HG02763 (cell line): ENCODE data around the gene ANO7.

Source experiments
- ATAC-seq: cut with Tn5 transposase; IDR thresholded peaks from one replicate; pipeline ENCODE4 v1.9.1; 2021; ENCODE audit warnings: mild to moderate bottlenecking, moderate library complexity; ENCODE audit not compliant: unreplicated experiment

ANO7 gene

DNA sequence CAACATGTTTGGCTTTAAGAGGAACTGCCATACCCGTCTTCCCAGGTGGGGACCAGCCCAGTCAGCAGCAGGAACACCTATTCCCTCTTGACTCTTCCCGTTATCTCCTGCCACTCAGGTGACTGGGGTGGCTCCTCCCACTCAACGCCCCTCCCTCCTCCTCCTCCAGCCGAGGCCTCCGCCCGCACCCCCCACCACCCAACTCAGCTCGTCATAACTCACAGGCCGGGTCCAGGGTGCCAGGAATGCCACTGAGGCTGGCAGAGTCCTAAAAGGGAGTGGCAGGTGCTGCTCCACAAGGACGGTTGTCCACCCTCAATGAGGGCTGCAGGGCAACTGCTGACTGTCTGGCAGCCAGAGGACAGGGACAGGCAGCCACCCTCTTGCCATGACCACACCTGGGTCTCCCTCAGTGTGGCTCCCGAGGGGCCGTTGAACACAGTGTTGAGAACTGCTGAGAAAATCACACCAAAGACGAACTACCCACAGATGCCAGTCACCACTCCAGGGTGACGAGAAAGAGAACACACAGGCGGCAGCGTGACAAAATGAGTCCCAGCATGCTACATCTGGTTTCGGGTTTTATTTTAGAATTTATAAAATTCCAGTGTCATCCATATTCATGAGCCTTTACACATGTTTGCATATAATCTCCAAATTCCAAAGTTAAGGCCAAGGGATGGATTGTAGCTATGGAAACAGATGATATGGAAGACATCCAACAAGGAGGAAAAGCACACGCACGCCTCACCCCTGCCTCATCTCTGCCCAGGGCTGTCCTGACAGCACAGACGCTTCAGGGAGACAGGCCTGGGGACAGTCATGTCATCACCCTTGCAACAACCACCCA, 38.5 kb downstream of the ANO7 start:
- no peak for ATAC-seq

DNA sequence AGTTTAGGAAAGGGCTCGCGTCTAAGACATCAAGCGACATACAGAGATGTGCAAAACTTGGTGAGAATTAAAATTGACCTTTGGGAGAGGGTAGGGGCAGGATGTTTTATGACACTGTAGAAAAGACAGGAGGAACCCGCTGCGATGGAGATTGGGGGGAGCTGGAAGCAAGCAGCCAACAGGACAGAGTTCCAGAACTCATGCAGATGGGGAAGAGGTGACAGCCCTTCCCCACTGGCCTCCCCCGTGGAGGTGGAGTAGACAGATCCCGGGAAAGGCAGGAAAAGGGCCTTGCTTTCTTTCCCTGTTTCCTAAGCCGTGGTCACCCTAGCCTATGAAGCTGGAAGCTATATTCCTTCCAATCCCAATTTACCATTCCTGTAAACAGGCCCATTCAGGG, 39.1 kb downstream of the ANO7 start:
- ATAC-seq = no peak

DNA sequence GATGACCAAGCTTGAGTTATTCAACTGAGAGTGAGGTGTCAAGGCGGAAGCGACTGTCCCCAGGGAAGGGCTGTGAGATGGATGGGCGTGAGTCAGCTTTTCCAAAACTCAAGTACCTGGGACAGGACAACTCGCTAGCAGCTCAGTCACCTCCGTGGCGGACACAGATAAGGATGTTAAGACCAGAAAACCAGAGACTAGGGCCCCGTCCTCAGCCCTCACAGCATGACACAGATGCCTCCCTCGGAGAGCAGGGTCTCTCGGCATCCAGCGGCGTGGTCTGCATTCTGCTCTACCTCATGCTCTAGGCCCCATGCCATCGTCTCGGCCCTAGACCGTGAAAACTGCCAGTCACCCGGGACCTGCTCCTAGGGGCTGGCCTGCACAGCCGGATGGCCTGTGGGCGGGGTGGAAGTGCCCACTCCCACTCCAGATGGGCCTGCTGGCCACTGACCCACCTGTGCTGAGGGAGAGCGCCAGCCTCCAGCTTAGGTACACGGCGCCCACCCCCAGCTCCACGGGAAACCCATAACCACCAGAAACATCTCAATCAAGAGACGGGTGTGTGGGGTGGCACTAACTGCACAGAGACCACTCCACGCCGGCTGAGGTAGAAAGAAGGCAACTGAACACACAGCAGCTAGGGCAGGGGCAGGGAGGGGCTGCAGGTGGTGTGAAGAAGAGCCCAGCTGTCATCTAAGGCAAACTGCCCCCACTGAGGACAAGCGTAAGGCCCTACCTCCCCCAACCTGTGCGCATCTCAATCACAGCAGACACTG, 39.8 kb downstream of the ANO7 start:
- no peak for ATAC-seq

DNA sequence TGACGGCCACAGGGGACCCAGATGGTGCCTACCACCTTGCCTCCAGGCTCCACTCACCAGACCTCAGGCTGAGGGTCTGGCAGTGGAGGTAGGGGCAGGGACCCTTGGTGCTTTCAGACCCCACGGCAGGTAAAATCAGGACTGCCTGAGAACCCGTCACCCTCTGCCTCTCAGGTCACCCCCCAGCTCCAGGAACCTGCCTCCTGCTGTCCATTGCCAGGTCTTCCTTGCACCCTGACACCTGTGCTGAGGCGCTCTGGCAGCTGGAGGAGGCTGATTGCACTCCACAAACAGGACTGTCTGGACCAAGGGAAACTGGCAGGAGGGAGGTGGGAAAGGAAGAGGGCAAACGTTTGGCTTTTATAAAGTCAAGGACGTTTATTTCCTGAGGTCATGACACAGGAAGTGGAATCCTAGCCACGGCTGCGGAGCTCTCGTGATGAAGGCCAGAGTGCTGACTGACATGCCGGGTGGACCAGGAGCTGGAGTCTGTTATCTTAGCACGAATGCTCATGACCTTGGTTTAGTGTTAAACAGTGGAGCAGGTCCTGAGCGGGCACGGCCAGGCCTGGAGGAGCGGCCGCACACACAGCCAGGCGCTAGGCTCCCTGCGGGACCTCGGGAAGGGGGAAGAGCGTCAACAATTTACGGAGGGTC, 40.5 kb downstream of the ANO7 start:
- ATAC-seq = no peak

GRCh38 chr2:241229563-241230401, 41.3 kb downstream of the ANO7 start:
- no peak for ATAC-seq

DNA sequence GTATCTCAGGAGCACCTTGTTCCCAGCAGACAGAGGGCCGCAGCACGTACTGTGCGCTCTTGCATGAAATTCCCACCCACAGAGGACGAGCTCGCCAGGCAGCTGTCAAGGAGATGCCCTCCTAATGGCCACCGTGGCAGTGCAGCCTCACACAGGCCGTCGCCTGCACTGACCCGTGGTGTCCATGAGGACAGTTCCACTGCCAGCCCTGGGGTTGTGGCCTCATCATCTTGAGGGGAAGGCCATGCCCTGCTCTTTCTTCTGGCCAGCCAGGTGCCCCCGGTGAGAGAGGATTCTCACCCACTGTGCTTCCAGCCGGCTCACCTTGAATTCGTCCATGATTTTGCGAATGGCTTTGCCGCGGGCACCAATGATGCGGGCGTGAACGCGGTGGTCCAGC, 42.0 kb downstream of the ANO7 start:
- ATAC-seq = no peak

DNA sequence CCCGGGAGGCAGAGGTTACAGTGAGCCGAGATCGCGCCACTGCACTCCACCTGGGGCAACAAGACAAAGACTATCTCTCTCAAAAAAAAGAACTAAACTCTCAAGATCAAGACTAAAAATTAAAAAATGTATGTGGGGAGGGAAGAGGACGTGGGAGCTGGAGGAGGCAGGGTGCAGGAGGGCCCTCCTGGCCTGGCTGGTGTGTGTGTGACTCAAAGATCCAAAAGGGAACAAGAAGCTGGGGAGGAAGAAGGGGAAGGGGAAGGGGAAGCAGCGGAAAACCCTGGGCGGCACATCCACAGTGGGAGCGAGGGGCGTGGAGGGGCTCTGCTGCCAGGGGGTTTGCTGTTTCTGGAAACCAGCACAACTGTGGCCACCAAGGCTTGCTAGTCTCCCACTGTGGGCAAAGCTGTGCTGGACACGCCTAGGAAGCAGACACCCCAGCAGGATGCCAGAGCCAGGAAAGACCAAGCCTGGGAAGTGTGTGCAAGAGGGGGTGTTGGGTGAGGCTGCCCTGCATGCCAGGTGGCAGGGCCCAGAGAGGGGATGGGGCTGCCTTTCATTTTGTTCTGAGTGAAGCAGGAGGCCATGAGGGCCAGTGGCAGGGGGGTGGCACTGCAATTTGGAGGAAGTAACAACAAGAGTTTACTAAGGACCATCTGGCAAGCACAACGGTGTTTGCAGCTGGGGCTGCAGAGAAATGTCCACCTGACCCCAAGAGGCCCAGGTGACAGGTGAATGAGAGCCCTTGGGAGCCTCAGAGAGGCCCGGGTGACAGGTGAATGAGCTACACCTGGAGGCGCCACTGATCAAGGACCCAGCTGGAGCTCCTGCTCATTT, 44.5 kb downstream of the ANO7 start:
- no peak for ATAC-seq

DNA sequence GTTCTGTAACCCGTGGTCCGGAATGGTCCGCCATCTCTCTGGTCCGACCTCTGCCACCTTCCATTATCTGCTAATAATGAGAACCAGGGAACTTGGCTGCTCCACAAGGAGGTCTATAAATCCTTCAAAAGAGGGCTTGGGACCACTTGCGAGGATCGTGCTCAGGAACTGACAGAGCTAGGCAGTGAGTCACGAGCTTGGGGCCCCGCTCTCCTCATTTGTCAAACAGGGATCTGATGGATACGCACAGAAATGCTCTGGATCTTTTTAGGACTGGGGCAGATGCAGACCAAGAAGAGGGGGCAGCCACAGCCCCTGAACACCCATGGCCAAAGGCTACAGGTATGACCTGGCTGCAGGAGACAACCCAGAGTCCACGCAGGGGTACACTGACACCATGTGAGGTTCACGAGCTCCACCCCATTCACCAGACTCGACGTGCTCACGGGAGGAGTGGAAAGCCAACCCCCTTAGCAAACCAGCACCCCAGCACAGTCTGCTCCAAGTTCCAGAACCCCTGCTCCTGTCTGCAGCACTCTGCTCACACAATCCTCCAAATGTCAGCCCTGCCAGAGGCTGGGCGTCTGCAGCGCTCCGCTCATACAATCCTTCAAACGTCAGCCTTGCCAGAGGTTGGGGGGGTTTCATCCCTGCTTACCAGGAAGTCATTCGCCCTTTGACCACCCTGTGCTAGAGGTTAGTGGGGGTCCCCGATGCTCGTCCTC, 45.8 kb downstream of the ANO7 start:
- ATAC-seq = no peak

GRCh38 chr2:241234962-241235740, 46.7 kb downstream of the ANO7 start:
- ATAC-seq = no peak

DNA sequence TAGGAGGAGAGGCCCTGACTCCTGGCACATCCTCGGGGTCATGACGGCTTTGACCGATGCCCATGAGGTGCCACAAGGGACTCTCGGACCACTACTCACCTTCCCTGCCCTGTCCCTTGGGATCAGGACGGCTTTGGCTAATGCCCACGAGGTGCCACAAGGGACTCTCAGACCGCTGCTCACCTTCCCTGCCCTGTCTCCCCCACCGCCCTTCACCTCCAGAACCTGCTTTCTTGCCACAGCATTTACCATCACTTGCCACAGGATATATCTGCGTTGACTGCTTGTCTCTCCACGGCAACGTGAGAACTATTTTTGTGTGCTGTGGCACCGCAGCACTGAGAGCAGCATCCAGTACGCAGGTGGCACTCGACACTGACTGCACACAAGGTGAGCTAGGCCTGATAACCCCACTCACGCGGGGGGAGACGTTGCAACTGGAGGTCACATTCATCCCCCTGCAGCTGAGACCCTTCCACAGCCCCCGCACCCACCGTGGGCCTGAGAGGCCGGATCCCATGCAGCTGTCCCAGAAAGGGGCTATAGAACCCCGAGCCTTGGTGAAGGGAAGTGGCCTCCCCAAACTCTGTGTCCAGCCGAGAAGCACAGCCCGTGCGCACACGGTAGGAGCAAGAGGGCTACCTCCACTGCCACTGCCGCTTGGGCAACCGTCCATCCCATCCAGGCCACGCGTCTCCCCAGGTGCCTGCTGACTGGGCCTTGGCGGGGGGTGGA, 47.5 kb downstream of the ANO7 start:
- no peak for ATAC-seq

GRCh38 chr2:241237047-241237446, 48.6 kb downstream of the ANO7 start:
- ATAC-seq = no peak

GRCh38 chr2:241237949-241238371, 49.5 kb downstream of the ANO7 start:
- ATAC-seq = no peak

- ATAC-seq = no peak
These were observed 50.3 kb downstream of the ANO7 start for GRCh38 chr2:241238693-241239198.

DNA sequence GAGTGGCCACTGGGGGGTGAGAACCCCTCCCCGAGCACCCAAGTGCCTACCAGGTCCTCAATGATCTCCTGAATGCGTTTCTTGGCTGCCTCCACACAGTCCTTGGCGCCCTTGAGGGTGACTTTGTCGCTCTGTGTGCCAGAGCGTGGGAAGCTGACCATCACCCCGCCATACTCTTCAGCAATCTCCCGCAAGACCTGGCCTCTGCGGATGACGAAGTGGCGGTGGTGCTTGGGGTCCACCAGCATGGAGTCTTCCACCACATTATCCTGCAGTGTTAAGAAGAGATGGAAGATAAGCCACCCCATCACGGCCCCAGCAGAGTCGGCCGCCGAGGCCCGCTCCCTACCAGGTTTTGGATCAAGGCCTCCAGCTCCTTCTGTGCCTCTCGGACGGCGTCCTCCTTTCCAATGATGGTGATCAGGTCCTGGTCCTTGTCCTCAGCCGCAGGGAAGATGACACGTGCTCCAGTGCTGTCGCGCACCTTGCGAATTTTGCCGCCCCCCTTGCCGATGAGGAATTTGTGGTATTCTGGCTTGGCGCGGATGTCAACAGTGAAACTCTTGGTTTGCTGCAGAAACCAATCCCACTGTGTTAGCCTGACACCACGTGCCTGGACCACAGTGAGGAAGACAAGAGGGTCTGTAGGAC, 51.2 kb downstream of the ANO7 start:
- ATAC-seq = no peak

DNA sequence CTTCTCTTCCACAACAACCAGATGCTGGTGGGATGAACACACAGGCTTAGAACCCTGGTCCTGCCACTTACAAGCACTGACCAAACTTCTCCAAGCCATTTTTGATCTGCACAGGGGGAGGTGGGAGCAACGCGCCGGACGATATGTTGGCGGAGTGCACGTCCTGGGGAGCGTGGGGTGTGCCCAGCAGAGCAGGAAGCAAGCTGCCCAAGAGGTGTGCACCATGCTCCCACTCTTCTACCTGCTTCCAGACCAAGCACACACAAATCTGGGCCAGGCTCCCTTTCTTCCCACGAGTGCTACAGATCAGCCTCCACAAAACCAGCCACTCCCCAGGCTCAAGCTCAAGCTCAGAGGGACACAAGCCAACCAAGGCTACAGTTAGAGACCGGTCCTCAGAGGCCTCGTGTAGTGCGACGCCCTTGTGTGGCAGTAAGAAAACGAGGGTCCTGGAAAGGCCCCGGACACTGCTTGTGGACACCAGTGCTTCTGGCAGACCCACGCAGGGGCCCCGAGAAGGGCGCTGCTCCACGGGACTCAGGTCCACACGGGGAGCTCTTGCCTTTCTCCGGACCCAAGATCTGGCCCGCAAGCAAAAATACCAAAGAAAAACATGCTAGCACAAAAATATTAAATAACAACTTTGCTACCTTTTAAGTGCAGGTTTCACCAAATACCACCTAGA, 52.0 kb downstream of the ANO7 start:
- no peak for ATAC-seq

- no peak for ATAC-seq
These were observed 53.2 kb downstream of the ANO7 start for GRCh38 chr2:241241669-241242068.
